H1 (cell line): ENCODE results near the gene KCNRG. TPM values are rescaled to one million over a fixed set of nuclear protein-coding genes. Genes with fewer than 3 reads are reported as not detected.

ENCODE experiments used
- CTCF ChIA-PET: fragments of 300-600 bp; sonication (Branson Sonifier 250); formaldehyde crosslinking; loops from one replicate; lab custom pipeline; 2021; ENCODE audit not compliant: partially characterized antibody; lab: Charles Lee
- POLR2A ChIA-PET: fragments of 300-600 bp; sonication (Branson Sonifier 250); formaldehyde crosslinking; loops from one replicate; lab custom pipeline; 2021; ENCODE audit warnings: inconsistent platforms; ENCODE audit not compliant: partially characterized antibody; lab: Charles Lee
- DNase-seq, 2 experiments: peaks; one replicate each; pipeline versions ENCODE4 v3.0.0 to v3.0.0-alpha.2; 2010 to 2022; ENCODE audit warnings: low spot score in 2 of 2, low read depth in 1 of 2, mixed read lengths in 1 of 2
- FAIRE-seq: peaks from 2 replicates; lab custom pipeline; 2011; peaks lifted over from hg19 to GRCh38; lab: Jason Lieb, UNC
- H2AFZ ChIP-seq: 2 replicates; pipeline ENCODE4 v1.8.1; 2012; ENCODE audit warnings: low read length, inconsistent platforms
- H2AK5ac ChIP-seq: 2 replicates; pipeline ENCODE4 v1.6.1; 2013; ENCODE audit warnings: low read depth, low read length
- H2BK120ac ChIP-seq: replicated peaks from 2 replicates; pipeline ENCODE3; 2013; ENCODE audit warnings: low read depth, low read length, inconsistent platforms
- H2BK12ac ChIP-seq: 2 replicates; pipeline ENCODE4 v1.6.1; 2013; ENCODE audit warnings: low read depth, low read length
- H2BK15ac ChIP-seq: 2 replicates; pipeline ENCODE4 v1.6.1; 2013; ENCODE audit warnings: low read length
- H2BK20ac ChIP-seq: 2 replicates; pipeline ENCODE4 v1.6.1; 2013; ENCODE audit warnings: low read length
- H2BK5ac ChIP-seq: 2 replicates; pipeline ENCODE4 v1.6.1; 2013; ENCODE audit warnings: low read depth, low read length
- H3K14ac ChIP-seq: 2 replicates; pipeline ENCODE4 v1.6.1; 2013; ENCODE audit warnings: inconsistent platforms; ENCODE audit not compliant: insufficient read length
- H3K18ac ChIP-seq: 2 replicates; pipeline ENCODE4 v1.6.1; 2013; ENCODE audit warnings: low read length; ENCODE audit errors: extremely low read depth
- H3K23ac ChIP-seq: 2 replicates; pipeline ENCODE4 v1.6.1; 2013; ENCODE audit warnings: inconsistent platforms; ENCODE audit not compliant: insufficient read length
- H3K23me2 ChIP-seq: 2 replicates; pipeline ENCODE4 v1.6.1; 2013; ENCODE audit warnings: low read depth, low read length
- H3K27ac ChIP-seq: 2 replicates; pipeline ENCODE4 v1.6.1; 2011; ENCODE audit warnings: low read depth, low read length, inconsistent platforms
- H3K27me3 ChIP-seq, 4 experiments: replicated peaks in 1 of 4; 1 replicate in 1 of 4; 2 replicates in 3 of 4; pipeline versions ENCODE4 v1.6.1 to v1.8.1; 2011 to 2013; ENCODE audit warnings: low read length in 3 of 4, mild to moderate bottlenecking in 3 of 4, inconsistent platforms in 2 of 4, mixed read lengths in 2 of 4, moderate library complexity in 1 of 4; ENCODE audit not compliant: control insufficient read depth in 3 of 4, insufficient read depth in 3 of 4; ENCODE audit errors: extremely low read depth in 1 of 4
- H3K36me3 ChIP-seq, 4 experiments: 2 replicates each; pipeline versions ENCODE4 v1.6.1 to v1.8.1; 2011 to 2013; ENCODE audit warnings: mild to moderate bottlenecking in 4 of 4, low read length in 3 of 4, moderate library complexity in 2 of 4, control low read depth in 1 of 4, inconsistent platforms in 1 of 4; ENCODE audit not compliant: insufficient read depth in 4 of 4, control insufficient read depth in 2 of 4
- H3K4ac ChIP-seq: replicated peaks from 2 replicates; pipeline ENCODE3; 2013; ENCODE audit warnings: low read length, low read depth, mixed read lengths, inconsistent platforms; ENCODE audit not compliant: insufficient read length
- H3K4me1 ChIP-seq, 4 experiments: replicated peaks in 1 of 4; 1 replicate in 1 of 4; 2 replicates in 3 of 4; pipeline versions ENCODE4 v1.6.1 to v1.8.1; 2011 to 2013; ENCODE audit warnings: low read length in 3 of 4, inconsistent platforms in 2 of 4, mixed read lengths in 1 of 4; ENCODE audit not compliant: insufficient read depth in 4 of 4, control insufficient read depth in 3 of 4
- H3K4me2 ChIP-seq, 2 experiments: 2 replicates each; pipeline versions ENCODE4 v1.6.1 to v1.8.1; 2011 to 2013; ENCODE audit warnings: low read depth in 2 of 2, low read length in 2 of 2, control low read depth in 1 of 2, inconsistent platforms in 1 of 2, mild to moderate bottlenecking in 1 of 2; ENCODE audit not compliant: insufficient read depth in 1 of 2
- H3K4me3 ChIP-seq, 4 experiments: fragments of 200-600, 300-600 bp in 1 of 4; sonication (generic), shearing (Covaris generic), sonication (Bioruptor Twin) in 1 of 4; 2 replicates each; pipeline versions ENCODE4 v1.5.1 to v1.8.1; 2011 to 2016; ENCODE audit warnings: low read length in 4 of 4, low read depth in 3 of 4, control low read depth in 2 of 4, inconsistent platforms in 2 of 4, mild to moderate bottlenecking in 2 of 4, mixed read lengths in 1 of 4, moderate library complexity in 1 of 4; ENCODE audit not compliant: insufficient read depth in 2 of 4; ENCODE audit errors: extremely low read depth in 1 of 4
- H3K56ac ChIP-seq: replicated peaks from 2 replicates; pipeline ENCODE3; 2013; ENCODE audit warnings: low read depth, mild to moderate bottlenecking, mixed read lengths, low read length, inconsistent platforms; ENCODE audit not compliant: insufficient read length
- H3K79me1 ChIP-seq: 2 replicates; pipeline ENCODE4 v1.6.1; 2013; ENCODE audit warnings: low read depth, low read length, control low read depth
- H3K79me2 ChIP-seq, 2 experiments: 2 replicates each; pipeline versions ENCODE4 v1.6.1 to v1.8.1; 2012 to 2013; ENCODE audit warnings: low read length in 2 of 2, mild to moderate bottlenecking in 2 of 2, inconsistent platforms in 1 of 2; ENCODE audit not compliant: insufficient read depth in 2 of 2, control insufficient read depth in 1 of 2
- H3K9ac ChIP-seq, 4 experiments: replicated peaks in 1 of 4; 1 replicate in 1 of 4; 2 replicates in 3 of 4; pipeline versions ENCODE4 v1.6.1 to v1.8.1; 2011 to 2013; ENCODE audit warnings: low read depth in 3 of 4, low read length in 3 of 4, control low read depth in 2 of 4, mild to moderate bottlenecking in 2 of 4, moderate library complexity in 2 of 4, inconsistent platforms in 1 of 4; ENCODE audit errors: extremely low read depth in 1 of 4
- H3K9me3 ChIP-seq, 2 experiments: 2 replicates each; pipeline versions ENCODE4 v1.6.1 to v1.8.1; 2012 to 2013; ENCODE audit warnings: mild to moderate bottlenecking in 2 of 2, moderate library complexity in 2 of 2, control low read depth in 1 of 2, inconsistent platforms in 1 of 2, low read depth in 1 of 2, low read length in 1 of 2, mixed read lengths in 1 of 2; ENCODE audit not compliant: insufficient read depth in 2 of 2
- H4K20me1 ChIP-seq, 2 experiments: replicated peaks in 1 of 2; 2 replicates each; pipeline versions ENCODE3 to v1.8.1; 2011 to 2013; ENCODE audit warnings: inconsistent platforms in 2 of 2, low read length in 2 of 2, mild to moderate bottlenecking in 1 of 2; ENCODE audit not compliant: insufficient read depth in 2 of 2, control insufficient read depth in 1 of 2
- H4K5ac ChIP-seq: 2 replicates; pipeline ENCODE4 v1.6.1; 2013; ENCODE audit warnings: low read length, low read depth, mixed read lengths, inconsistent platforms; ENCODE audit not compliant: insufficient read length
- H4K8ac ChIP-seq: 2 replicates; pipeline ENCODE4 v1.8.0; 2013; ENCODE audit warnings: mild to moderate bottlenecking, moderate library complexity, low read length, inconsistent platforms; ENCODE audit not compliant: insufficient read depth; ENCODE audit errors: extremely low read depth
- H4K91ac ChIP-seq: replicated peaks from 2 replicates; pipeline ENCODE3; 2013; ENCODE audit warnings: low read length, mixed read lengths, inconsistent platforms; ENCODE audit not compliant: insufficient read length
- ASH2L ChIP-seq: fragments of 200-600, 300-600 bp; sonication (generic); IDR thresholded peaks from one replicate; pipeline ENCODE4 v1.7.1; 2017; ENCODE audit warnings: low read length
- CBX8 ChIP-seq: fragments of 300-800, 300-1000 bp; sonication (generic); IDR thresholded peaks from 2 replicates; pipeline ENCODE4 v1.7.1; 2016; ENCODE audit warnings: low read depth, low read length, borderline replicate concordance
- CHD2 ChIP-seq: IDR thresholded peaks from 2 replicates; pipeline ENCODE4 v1.6.1; 2012; ENCODE audit warnings: low read length, improper control_type of control experiment
- GABPA ChIP-seq: IDR thresholded peaks from 2 replicates; pipeline ENCODE4 v1.6.1; 2011; ENCODE audit warnings: mild to moderate bottlenecking, low read length, moderate library complexity, borderline replicate concordance; ENCODE audit not compliant: insufficient read depth
- HDAC2 ChIP-seq, 2 experiments: fragments of 300-600 bp in 1 of 2; sonication (generic) in 1 of 2; IDR thresholded peaks; 2 replicates each; pipeline ENCODE4 v1.6.1; 2011 to 2012; ENCODE audit warnings: low read depth in 2 of 2, low read length in 2 of 2, mild to moderate bottlenecking in 2 of 2, moderate library complexity in 2 of 2, borderline replicate concordance in 1 of 2, inconsistent platforms in 1 of 2
- KDM5A ChIP-seq: fragments of 200-600 bp; IDR thresholded peaks from 2 replicates; pipeline ENCODE4 v1.7.1; 2012; ENCODE audit warnings: mild to moderate bottlenecking, low read length, inconsistent platforms, mixed read lengths
- NRF1 ChIP-seq: IDR thresholded peaks from 2 replicates; pipeline ENCODE4 v1.6.1; 2011; ENCODE audit warnings: mild to moderate bottlenecking, low read depth, low read length, improper control_type of control experiment
- SIN3A ChIP-seq, 2 experiments: IDR thresholded peaks in 1 of 2; conservative IDR thresholded peaks in 1 of 2; 2 replicates each; pipeline ENCODE4 v1.6.1; 2011 to 2012; ENCODE audit warnings: low read length in 2 of 2, improper control_type of control experiment in 1 of 2, low read depth in 1 of 2, mild to moderate bottlenecking in 1 of 2
- SIRT6 ChIP-seq: IDR thresholded peaks from one replicate; pipeline ENCODE4 v1.7.1; 2012; ENCODE audit warnings: low read length, inconsistent platforms
- TBP ChIP-seq: IDR thresholded peaks from 2 replicates; pipeline ENCODE4 v1.6.1; 2011; ENCODE audit warnings: low read depth, low read length, improper control_type of control experiment
- WGBS, 2 experiments: shearing (Covaris generic) in 1 of 2; methylation state at CpG; one replicate each; pipeline versions ENCODE4 v1.1.6 to v1.1.7; 2013 to 2015; ENCODE audit warnings: low lambda C conversion rate in 2 of 2, mixed read lengths in 2 of 2, inconsistent platforms in 1 of 2, low coverage in 1 of 2, missing lambda C conversion rate in 1 of 2; ENCODE audit not compliant: insufficient replicate concordance in 2 of 2, insufficient coverage in 1 of 2, insufficient read length in 1 of 2; ENCODE audit errors: extremely low coverage in 1 of 2, missing lambda C conversion rate in 1 of 2; 5-methylcytosine and 5-hydroxymethylcytosine counted together
- polyA plus RNA-seq, 7 experiments: library from polyadenylated mRNA; depleted of rRNA in 3 of 7; stranded (reverse) in 5 of 7; unstranded in 2 of 7; fragments of >200 nt in 5 of 7; fragments of 200-250 nt in 2 of 7; gene quantifications; 1 replicate in 5 of 7; 2 replicates in 1 of 7; 4 replicates in 1 of 7; pipeline versions ENCODE4 v1.2.1 to v1.2.3, GENCODE V29; 2011 to 2013; ENCODE audit warnings: missing spikeins in 2 of 7, mixed read lengths in 2 of 7
- total RNA-seq: library from RNA; stranded (reverse); fragmentation: NEBNext Ultra II Directional; extraction: Animal tissue kit (Norgen Biotek cat#: 25700); gene quantifications from 2 replicates; pipeline ENCODE4 v1.2.1, GENCODE V29; 2021

The KCNRG gene
- total and polyA plus RNA-seq, 2 of the 8 experiments (the other 6 are each of a cell fraction or from before 2014, with no cell fraction given) = 0.65 to 1.2 TPM

- Histone ChIP-seq H3K27ac (no peak overlapping the region), H2BK120ac (no peak overlapping the region), H4K91ac (no peak overlapping the region), H4K8ac (no peak overlapping the region), H3K23ac (no peak overlapping the region), H3K9ac (no peak overlapping the region), H3K9me3 (no peaks in the 10 kb centered on the region), H3K56ac (no peak overlapping the region), H2BK5ac (no peak overlapping the region), H2AK5ac (no peak overlapping the region), H3K23me2 (no peaks in the 10 kb centered on the region; the same call in 1 of the 2 replicates), H3K79me1 (0 out of 2 replicates have a peak, but pooled peaks cover 3% of the 10 kb centered on the region), H3K18ac (no peak overlapping the region), H2AFZ (no peak overlapping the region), H3K4me1 (peaks cover 0 to 5% (median 3%) of the 10 kb centered on the region in 4 experiments; a peak in 3 of 7 replicates), H4K20me1 (peaks cover 0 to 7% of the 10 kb centered on the region in 2 experiments), H3K36me3 (peaks cover 0 to 63% (median 8%) of the 10 kb centered on the region in 4 experiments; a peak in 5 of 8 replicates), H3K4me2 (no peak overlapping the region), H3K4ac (no peak overlapping the region), H3K4me3 (no peak overlapping the region), H3K14ac (no peak overlapping the region), H2BK15ac (no peak overlapping the region), H3K79me2 (peaks cover 0 to 77% of the 10 kb centered on the region in 2 experiments; a peak in 2 of 4 replicates), H3K27me3 (no peaks in the 10 kb centered on the region), H2BK20ac (no peak overlapping the region), H2BK12ac (no peak overlapping the region), H4K5ac (no peak overlapping the region)
- no peak for TF ChIP-seq SIN3A (conservative IDR thresholded peaks at IDR 0.05 in 1 of 2, IDR thresholded peaks at IDR 0.05 in 1 of 2; ENCODE audit: low read depth in 1 of 2, low read length in 2 of 2)
- no peak for TF ChIP-seq TBP
- TF ChIP-seq ASH2L = no peak
- no peak for TF ChIP-seq GABPA
- TF ChIP-seq NRF1 = no peak
- no peak for TF ChIP-seq CBX8
- TF ChIP-seq CHD2 = no peak
- no peak for TF ChIP-seq KDM5A
- TF ChIP-seq HDAC2 (IDR thresholded peaks at IDR 0.05; ENCODE audit: borderline replicate concordance in 1 of 2, low read depth in 2 of 2, low read length in 2 of 2) = no peak
- no peak for TF ChIP-seq SIRT6
- 100% methylated on average over 1 of the region's 1 CpG; no CpG with 5 or more reads in 1 of the 2 experiments for WGBS, 2 experiments
- FAIRE-seq (no peak), DNase-seq (no peak)
- ChIA-PET CTCF (no interaction called here), POLR2A (interaction anchor here (2.7 to 5.0 kb wide), 2 partner anchors 9 to 124 kb away, joined by 11 to 52 read pairs; no protein-coding TSS in a partner anchor)
Measured at GRCh38 chr13:50001287-50001686, 14.0 kb upstream of the KCNRG start.
